NCI-H2171 treated with DMSO at 0.1 percent for 48 hours (cell line): ENCODE results near the gene SS18L1.
"Not testable (repeated sequence)": the region's sequence is repeated elsewhere in the genome, so short reads cannot be mapped to it uniquely, and the experiment has no call there.

Experiments used
- DNase-seq: peaks from one replicate; lab custom pipeline; 2025; lab: John Stamatoyannopoulos, UW

The SS18L1 gene, protein sequence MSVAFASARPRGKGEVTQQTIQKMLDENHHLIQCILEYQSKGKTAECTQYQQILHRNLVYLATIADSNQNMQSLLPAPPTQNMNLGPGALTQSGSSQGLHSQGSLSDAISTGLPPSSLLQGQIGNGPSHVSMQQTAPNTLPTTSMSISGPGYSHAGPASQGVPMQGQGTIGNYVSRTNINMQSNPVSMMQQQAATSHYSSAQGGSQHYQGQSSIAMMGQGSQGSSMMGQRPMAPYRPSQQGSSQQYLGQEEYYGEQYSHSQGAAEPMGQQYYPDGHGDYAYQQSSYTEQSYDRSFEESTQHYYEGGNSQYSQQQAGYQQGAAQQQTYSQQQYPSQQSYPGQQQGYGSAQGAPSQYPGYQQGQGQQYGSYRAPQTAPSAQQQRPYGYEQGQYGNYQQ

DNA sequence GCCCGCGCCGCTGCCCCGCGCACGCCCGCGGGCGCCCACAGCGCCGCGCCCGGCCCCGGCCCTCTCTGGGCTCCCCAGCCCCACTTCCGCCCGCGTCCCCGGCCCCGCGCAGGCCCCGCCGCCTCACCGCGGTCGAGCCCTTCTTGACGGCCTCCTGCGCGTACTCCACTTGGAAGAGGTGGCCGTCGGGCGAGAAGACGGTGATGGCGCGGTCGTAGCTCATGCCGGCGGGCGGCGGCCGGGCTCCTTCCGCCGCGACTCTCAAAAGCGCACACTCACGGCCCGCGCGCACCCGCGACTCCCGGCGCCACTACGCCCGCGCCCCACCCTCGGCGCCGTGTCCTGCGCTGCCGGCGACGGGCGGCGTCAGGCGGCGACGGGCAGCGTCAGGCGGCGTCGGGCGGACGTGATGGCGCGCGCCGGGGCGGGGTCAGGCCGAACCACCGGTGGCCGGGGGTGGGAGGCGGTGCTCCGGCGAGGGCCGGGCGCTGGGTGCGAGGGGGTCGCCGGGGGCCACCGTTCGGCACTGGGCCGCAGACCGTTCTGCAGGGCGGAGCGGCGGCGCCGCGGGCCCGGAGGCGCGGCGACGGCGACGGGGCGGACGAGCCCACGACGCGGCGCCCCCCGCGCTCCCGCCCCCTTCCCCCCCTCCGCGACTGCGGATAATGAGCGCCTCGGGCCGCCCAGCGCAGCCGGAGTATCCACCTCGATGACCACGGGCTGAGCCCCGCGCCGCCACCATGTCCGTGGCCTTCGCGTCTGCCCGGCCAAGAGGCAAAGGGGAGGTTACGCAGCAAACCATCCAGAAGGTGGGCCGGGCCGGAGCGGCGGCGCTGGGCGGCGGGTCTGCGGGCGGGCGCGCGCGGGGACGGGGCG is at the start of gene SS18L1, which contains the start of gene PSMA7:
Gene SS18L1 (plus strand): TSS at position 689 of the 876 bp plus-strand sequence. CDS start 52 bp downstream, at position 741.
Gene PSMA7 (minus strand): TSS at position 314 of the 876 bp plus-strand sequence. CDS start 91 bp downstream, at position 223.
- peak; percentile 84 for DNase-seq

DNA sequence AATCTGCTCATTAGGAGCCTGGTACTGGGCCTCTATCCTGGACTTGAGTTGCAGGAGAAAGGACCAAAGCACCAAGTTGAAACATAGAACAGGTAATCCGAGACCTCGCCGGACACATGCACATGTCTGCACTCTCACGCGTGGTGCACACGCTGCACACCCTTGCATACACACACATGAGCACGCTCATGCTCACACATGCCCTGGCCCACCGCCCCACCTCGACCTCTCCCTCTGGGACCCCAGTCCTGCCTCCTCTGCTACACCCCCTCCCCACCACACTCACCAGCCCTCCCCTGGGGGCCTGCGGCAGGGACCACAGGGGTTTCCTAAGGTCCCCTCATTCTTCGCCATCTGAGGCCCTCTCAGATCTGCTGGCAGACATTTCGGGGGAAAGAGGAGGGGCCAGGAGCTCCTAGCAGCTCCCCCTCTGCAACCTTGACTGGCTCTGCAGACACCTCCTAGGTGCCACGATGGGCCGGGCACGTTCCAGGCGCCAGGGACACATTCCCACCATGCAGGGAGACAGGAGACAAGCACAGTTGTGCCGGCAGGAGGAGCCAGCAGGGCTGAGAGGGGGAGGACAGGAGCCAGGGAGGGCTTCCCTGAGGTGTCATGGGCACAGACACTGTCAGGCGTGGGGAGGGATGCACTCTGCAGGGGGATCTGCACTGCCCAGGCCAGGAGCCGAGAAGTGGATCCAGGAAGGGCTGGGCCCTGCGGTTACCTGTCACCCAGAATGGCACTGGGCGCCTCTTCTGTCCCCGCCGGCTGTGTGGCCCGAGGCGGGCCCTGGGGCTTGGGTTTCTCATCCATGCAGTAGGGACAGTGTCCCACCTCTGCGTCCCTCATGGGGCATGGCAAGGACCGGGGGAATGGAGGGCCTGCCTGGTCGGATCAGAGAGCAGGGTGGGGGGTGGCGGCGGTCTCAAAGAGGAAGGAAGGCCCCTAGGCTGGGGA is 46.9 kb upstream of the SS18L1 start:
- no peak for DNase-seq

DNA sequence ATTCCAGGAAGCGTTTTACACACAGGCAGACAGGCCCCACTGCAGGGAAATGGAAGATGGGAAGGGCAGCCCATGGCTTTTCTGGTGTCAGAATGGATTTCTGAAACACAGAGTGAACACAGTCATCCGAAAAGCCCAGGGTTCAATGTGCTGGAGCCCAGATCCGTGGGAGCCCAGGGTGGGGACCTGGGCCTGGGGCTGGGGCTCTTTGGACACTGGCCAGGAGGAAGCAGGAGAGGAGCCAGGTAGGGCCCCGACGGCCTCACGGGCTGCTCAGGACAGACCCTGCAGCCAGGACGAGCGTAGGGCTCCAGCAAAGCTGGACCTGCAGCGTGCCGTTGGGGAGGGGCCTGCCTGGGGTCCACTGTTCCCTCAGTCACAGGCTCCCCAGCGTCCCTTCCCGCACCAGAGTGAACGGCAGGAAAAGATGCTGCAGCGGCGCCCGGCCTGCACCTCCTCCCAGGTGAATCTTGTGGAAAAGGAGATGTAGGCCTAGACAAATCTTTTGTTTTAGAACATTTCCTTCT is 45.6 kb upstream of the SS18L1 start:
- no peak for DNase-seq

DNA sequence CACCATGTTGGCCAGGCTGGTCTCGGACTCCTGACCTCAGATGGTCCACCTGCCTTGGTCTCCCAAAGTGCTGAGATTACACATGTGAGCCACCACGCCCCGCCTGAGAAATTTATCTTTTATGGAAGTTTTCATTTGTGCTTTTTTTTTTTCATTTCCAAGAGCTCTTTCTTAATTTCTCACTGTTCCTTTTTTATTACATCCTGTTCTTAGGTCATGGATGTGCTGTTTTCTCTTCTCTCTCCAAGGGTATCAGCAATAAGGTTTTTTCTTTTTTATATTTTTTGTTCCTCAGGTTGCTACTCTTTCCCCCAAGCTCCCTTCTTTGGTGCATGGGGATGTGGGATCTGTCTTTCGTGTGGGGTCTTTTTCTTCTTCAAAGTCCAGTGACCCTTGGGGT is 42.5 kb upstream of the SS18L1 start:
- DNase-seq: no peak

DNA sequence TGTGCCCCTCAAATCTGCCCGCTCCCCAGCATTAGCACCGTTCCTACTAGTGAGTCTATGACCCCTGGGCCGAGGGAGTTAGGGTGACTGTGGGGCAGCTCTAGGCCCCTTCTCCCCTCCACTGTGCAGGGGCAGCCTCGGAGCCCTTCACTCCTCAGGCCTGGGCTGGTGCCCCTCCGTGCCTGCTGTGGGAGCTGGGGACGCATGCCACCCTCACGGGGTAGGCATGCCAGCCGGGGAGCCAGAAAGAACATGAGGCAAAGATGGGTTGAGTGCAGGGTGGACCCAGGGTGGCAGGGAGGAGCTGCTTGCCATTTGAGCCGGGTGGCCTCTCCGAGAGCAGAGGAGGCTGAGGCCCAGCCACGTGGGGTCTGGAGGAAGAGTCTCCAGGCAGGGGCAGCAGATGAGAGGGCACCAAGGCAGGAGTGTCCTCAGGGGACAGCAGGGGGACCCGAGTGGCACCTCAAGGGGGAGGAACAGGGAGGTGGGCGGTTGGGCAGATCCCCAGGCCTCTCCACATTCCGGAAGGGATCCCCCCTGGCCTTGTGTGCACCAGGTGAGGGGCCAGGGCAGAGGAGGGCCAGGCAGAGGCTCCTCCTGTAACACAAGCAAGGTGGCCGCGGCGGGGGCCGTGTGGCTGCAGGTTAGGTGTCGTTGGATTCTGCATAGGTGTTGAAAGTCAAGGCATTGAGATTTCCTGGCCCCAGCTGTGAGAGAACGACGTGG is 39.9 kb upstream of the SS18L1 start:
- DNase-seq: no peak

DNA sequence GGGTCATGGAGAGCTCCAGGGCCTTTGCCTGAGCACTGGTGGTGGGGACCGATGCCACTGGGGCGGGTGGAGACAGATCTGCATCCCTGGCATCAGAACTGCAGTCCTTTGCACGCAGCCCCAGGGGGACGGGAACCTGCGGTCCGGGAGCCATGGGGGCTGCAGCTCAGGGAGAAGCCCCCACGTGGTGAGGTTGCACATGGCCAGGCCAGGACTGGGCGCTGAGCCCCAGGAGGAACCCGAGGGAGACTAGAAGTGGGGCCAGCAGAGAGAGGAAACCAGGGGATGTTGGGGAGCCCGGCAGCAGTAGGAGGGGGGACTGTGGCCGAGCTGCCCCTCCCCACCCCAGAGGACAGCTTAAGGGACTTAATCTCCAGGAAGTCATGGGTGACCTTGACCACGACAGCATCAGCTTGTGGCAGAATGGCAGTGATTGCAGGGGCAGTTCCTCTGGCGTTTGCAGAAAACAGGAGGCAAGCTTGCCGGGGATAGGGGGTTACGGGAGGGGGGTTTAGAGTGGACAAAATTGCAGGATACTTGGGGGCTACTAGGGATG is 39.3 kb upstream of the SS18L1 start:
- DNase-seq: no peak

DNA sequence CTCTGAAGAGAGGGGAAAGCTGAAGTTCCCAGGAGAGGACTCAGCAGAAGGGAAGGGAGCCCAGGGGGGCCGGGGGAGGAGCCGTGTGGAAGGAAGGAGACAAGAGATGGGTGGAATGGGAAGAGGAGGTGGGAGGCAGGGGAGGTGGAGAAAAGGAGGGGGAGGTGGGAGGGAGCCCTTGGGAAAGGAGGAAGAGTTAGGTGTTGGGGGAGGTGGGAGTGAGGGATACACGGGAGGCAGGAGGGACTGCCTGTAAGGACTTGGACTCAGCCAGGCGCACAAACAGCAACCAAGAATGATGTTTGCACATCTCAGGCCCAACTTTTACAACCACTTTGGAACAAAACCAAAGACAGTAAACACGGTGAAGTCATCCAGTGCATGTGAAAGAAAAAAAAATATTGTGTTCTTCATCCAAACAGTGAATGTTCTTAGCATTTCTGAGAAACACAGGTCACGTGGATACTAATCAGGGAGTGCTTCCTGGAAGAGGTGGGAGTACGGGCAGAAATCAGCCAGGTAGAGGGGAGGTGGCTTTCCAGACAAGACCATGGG is 38.7 kb upstream of the SS18L1 start:
- DNase-seq: no peak

DNA sequence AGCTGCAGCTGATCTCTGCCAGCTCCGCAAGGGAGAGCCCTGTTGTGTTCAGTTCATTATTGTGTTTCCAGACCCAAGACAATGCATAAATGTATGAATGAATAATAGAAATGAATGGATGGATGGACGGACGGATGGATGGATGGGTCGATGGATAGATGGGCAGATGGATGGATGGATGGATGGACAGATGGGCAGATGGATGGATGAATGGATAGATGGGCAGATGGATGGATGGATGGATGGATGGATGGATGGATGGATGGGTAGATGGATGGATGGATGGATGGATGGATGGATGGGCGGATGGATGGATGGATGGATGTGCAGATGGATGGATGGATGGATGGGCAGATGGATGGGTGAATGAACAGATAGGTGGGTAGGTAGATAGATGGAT is 38.0 kb upstream of the SS18L1 start:
- DNase-seq: no peak

DNA sequence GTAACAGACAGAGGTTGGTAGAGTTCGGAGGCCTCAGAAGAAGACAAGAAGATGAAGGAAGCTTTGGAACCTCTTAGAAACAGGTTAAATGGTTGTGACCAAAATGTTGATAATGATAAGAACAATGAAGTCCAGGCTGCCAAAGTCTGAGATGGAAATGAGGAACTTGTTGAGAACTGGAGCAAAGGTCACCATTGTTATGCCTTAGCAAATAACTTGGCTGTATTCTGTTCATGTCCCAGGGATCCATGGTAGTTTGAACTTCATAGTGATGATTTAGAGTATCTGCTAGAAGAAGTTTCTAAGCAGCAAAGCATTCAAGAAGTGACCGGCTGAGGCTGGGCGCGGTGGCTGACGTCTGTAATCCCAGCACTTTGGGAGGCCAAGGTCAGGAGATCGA is 32.4 kb upstream of the SS18L1 start:
- DNase-seq: no peak

DNA sequence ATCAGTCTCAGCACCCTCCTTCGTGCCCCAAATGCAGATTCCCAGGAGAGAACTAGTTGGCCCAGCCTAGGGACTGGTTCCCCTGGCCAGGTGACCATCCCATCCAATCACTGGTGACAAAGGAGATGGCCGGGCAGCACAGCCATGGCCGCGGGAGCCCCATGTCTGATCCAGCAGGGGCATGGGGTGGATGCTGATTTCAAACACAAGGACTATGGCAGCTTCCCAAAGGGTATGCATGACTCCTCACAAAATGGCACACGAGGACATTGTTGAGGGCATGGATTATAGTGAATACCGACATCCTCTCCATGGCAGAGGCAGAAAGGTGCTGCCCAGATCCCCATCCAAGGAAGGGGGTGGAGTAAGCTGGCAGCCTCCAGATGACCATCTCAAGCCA is 31.2 kb upstream of the SS18L1 start:
- DNase-seq: no peak

DNA sequence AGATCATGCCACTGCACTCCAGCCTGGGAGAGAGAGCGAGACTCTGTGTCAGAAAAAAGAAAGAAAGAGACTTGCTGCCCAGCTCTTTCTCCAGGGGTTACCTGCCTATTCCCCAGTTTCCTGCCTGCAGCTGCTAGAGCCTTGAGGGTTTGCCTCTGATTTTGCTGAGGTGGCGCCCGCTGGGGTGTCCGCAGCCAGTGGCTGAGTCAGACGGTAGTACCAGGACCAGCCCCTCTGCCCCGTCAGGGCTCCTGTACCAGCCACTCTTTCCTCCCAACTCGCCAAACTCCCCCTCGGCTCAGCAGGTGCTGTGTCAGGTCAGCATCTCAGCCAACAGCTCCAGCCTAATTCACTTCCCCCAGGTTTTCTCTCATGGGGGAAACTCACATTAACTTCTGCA is 28.7 kb upstream of the SS18L1 start:
- DNase-seq: no peak

DNA sequence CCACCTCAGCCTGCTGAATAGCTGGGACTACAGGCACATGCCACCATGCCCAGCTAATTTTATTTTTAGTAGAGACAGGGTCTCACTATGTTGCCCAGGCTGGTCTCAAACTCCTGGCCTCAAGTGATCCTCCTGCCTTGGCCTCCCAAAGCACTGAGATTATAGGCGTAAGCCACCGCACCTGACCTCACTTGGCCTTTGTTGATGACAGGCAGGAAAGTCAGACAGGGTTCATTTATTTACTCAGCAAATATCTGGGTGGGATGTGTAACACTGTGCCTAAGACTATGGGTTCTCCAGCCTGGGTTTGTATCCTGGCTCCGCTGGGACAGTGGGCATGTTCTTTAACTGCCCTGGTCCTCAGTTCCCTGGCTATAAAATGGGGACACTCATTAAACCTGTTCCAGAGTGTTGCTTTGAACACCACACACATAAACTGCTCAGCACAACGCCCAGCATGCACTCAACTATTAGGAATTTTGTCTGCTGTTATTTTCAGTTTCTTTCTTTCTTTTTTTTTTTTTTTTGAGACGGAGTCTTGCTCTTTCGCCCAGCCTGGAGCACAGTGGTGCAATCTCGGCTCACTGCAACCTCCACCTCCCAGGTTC is 27.7 kb upstream of the SS18L1 start:
- not testable (repeated sequence) for DNase-seq

DNA sequence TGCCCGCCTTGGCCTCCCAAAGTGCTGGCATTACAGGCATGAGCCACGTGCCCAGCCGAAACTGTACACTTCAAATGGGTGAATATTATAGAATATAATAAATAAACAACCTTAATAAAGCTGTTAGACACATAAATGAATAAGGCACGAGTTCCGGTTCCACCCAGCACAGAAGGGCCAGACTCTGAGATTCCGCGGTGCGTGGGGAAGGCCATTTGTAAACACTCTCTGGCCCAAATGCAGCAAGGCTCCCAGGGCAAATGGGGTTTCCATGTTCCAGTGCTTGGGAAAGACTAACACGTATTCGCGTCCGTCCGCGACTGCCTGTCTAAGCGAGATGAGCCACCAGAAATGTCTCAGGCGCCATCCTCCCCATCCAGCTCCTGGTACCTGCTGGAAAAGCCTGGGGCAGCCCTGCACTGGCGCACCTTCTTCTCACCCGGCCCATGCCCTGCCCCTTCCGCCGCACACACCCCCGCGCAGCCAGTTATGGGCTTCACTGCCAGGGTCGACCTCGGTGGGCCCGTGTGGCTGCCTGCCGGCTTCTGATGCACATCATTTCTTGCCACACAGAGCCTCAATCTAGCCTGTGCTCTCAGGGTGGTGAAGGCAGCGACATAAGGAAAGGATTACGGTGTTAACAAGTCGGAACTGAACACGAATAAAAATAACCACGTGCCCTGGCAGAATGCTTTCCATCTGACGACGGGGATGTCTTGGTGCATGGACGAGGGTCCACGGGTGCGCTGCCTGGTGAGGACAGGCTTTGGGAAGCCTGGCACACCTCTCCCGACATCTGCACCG is 26.8 kb upstream of the SS18L1 start:
- DNase-seq: no peak

DNA sequence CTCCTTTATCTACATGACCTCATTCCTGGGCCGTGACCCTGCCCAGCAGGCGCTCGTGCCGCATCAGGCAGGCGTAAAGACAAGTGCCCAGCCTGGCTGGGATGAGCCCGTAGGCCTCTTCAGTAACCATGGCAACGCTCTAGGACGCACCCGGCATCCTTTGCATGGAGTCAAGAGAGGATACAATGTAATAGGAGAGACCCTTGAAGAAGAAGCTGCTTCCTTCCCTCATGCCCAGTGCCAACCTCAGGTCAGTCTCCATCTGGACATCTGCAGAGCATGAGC is 26.3 kb upstream of the SS18L1 start:
- DNase-seq: no peak

DNA sequence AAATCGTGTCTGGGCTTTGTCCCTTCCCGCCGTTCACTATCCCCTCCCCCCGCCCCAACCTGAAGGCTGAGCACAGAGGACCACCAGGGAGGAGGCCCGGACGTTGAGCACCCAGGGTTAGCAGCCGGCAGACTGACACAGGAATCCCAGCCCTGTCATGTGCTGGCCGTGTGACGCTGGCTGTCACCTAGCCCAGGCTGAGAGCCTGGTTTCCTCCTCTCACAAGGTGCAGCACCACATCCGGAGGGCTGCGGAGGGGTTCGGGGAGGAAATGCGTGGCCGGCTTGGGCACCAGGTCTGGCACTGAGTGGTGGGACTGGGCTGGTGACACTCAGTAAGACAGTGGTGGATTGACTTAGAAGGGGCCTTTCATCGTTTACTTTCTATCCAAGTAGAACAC is 25.9 kb upstream of the SS18L1 start:
- DNase-seq: no peak

DNA sequence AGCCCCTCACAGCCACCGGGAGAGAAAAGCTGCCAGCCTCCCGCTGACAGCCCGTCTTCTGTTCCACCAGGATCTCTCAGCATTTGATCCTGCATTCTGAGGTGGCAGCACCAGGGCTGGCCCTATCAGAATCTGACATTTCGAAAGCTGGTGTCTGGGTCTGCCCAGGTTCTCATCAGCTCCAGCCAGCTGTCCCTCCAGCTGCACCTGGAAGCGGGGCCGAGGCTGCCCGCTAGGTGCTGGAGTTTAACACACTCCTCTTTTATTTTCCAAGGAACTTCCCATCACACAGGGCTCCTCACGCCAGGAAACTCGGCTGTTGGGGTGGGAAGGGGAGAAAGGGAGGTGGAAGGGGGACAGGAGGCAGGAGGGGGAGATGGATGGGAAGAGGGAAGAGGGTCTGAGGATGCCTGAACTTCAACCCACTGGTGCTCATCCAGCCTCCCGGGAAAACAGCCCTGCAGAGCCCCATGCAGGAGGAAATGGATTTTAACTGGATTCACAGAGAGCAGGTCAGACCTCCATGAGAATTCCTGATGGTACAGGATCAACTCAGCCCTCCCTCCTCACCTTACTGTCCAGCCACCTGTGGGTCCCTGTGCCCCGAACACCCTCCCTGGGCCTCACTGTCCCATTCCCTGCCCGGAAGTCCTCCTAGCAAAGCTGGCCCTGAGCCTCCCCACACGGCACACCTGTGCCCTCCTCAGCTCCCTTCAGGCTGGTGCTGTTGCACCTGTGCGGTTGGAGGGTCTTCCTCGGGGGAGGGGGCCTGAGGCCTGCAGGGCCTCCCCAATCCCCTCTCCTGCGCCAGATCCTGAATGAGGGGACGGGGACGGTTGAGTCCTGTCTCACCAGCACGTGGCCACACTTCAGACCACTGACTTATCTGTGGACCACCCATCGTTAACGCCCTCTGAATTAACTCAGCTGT is 25.2 kb upstream of the SS18L1 start:
- no peak for DNase-seq

DNA sequence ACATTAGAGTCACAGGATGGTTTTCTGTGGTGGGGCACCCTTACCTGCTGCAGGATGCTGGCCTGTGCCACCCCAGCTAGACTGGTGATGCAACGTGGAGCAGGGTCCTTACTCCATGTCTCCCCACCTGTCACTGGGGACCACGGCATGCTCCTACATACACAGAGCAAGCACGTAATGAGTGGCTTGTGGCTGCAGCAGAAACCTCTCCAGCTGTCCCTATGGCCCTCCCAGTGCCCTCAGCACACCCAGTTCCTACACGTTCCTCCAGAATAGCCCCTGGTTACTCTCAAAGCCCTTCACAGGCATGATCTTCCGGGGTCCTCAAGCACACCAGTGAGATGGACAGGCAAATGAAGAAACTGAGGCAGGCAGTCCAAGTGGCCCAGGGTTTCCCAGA is 24.5 kb upstream of the SS18L1 start:
- DNase-seq: no peak
